HUES64 (cell line): ENCODE measurements around the gene ZFP57. TPM values are rescaled to one million over a fixed set of nuclear protein-coding genes. Genes with fewer than 3 reads are reported as not detected.
A peak's percentile ranks its signal among the peaks of the same experiment; 100 is the strongest.

Experiments used
- H3K27ac ChIP-seq: 2 replicates; pipeline ENCODE4 v1.7.0; 2013; ENCODE audit warnings: low read depth, low read length, inconsistent platforms
- H3K27me3 ChIP-seq: 2 replicates; pipeline ENCODE4 v1.6.1; 2013; ENCODE audit warnings: mild to moderate bottlenecking, low read length; ENCODE audit not compliant: insufficient read depth
- H3K36me3 ChIP-seq: 2 replicates; pipeline ENCODE4 v1.6.1; 2013; ENCODE audit warnings: mild to moderate bottlenecking, low read length; ENCODE audit not compliant: insufficient read depth
- H3K4me1 ChIP-seq: 2 replicates; pipeline ENCODE4 v1.6.1; 2013; ENCODE audit warnings: mild to moderate bottlenecking, low read length, moderate library complexity; ENCODE audit not compliant: insufficient read depth
- H3K4me3 ChIP-seq: 2 replicates; pipeline ENCODE4 v1.5.1; 2013; ENCODE audit warnings: mild to moderate bottlenecking, low read length, moderate library complexity
- H3K9ac ChIP-seq: 2 replicates; pipeline ENCODE4 v1.6.1; 2013; ENCODE audit warnings: mild to moderate bottlenecking, low read depth, low read length
- H3K9me3 ChIP-seq: 2 replicates; pipeline ENCODE4 v1.6.1; 2013; ENCODE audit warnings: low read depth, low read length; ENCODE audit not compliant: insufficient read depth
- WGBS: fragments of 150-250, 120-280 bp; methylation state at CpG from one replicate; pipeline ENCODE4 v1.1.7; 2013; ENCODE audit warnings: missing lambda C conversion rate; 5-methylcytosine and 5-hydroxymethylcytosine counted together
- polyA plus RNA-seq, 2 experiments: library from polyadenylated mRNA; stranded (reverse); fragments of 50-300 nt; gene quantifications; one replicate each; pipeline ENCODE4 v1.2.3, GENCODE V29; 2013

ZFP57 gene
- 0.70 TPM for polyA plus RNA-seq (2013, experiment 1 of 2)
- 0.76 TPM for polyA plus RNA-seq (2013, experiment 2 of 2)

DNA sequence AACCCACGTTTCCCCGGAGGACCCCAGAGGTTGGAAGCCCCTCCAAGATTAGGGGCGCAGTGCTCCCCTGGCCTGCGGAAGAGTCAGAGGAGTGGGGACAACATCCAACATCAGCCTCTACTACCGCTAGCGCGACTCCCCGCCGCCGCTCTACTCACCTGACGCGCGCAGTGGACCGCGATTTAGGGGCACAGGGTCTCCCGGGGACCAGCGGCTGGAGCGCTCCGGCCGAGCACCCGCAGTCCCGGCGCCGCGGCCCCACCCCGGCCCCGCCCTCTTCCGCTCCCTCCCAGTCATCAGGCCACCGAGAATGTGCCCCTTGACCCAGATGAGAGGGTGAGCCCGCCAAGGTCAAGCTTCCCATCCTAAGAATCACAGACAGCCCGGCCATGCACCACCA, at the start of gene ZFP57:
TSS of gene ZFP57 (minus strand) at position 249 of the 400 bp plus-strand sequence. CDS start 4,149 bp downstream, outside the sequence.
- Histone ChIP-seq H3K4me3 (no peak within 1 kb of the TSS), H3K9ac (no peak within 1 kb of the TSS), H3K4me1 (peaks cover 20% of the 10 kb centered on the region), H3K27ac (no peak within 1 kb of the TSS), H3K36me3 (no peaks in the 10 kb centered on the region), H3K27me3 (no peaks in the 10 kb centered on the region), H3K9me3 (no peaks in the 10 kb centered on the region)
- 98% methylated on average over 31 of the region's 31 CpGs for WGBS

DNA sequence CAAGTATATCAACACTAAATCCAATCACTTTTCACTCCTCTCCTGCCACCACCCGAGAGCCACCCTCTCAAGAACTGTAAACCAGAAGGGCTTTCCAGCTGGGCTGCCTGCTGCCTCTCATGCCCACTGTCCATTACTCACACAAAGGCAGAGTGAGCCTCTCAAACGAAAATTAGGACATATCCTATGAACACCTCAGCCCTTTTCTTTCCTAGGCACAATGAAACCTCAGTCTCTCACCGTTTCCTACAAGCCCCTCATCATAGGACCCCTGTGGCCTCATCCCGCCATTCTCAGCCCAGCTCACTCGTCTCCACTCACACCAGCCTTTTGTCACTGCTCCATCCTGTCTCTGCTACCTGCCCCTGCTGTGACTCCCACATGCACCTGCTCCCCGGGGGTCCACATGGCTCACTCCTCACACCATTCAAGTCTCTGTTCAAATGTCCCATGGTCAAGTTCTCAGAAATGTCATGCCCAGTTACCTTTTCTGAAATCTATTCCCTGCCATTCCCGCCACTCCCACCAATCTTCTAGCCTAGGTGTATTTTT, 49.7 kb upstream of the ZFP57 start:
- Histone ChIP-seq H3K9ac (no peak overlapping the region), H3K4me3 (no peak overlapping the region), H3K9me3 (no peaks in the 10 kb centered on the region), H3K36me3 (no peaks in the 10 kb centered on the region), H3K27ac (no peak overlapping the region), H3K27me3 (peaks cover 21% of the 10 kb centered on the region), H3K4me1 (no peaks in the 10 kb centered on the region)
- 57% methylated on average over 6 of the region's 7 CpGs for WGBS

DNA sequence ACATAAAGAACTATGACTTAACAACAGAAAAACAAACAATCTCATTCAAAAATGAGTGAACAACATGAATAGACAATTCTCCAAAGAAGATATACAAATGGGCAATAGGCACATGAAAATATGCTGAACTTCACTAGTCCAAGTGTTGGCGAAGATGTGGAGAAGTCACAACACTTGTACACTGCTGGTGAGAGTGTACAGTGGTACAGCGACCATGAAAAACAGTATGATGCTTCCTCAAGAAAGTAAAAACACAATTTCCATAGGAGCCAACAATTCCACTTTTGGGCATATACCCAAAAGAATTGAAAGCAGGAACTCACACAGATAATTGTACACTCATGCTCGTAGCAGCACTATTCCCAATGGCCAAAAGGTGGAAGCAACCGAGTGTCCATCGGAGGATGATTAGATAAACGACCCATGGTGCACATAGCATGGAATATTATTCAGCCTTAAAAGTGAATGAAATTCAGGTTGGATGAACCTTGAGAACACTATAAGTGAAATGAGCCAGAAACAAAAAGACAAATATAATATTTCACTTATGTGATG, 48.9 kb upstream of the ZFP57 start:
- 84% methylated on average over 6 of the region's 6 CpGs for WGBS
- H3K9ac ChIP-seq = no peak overlapping the region
- peaks cover 29% of the 10 kb centered on the region for H3K27me3 ChIP-seq
- no peaks in the 10 kb centered on the region for H3K9me3 ChIP-seq
- no peaks in the 10 kb centered on the region for H3K36me3 ChIP-seq
- no peak overlapping the region for H3K4me3 ChIP-seq
- no peak overlapping the region for H3K27ac ChIP-seq
- no peaks in the 10 kb centered on the region for H3K4me1 ChIP-seq

DNA sequence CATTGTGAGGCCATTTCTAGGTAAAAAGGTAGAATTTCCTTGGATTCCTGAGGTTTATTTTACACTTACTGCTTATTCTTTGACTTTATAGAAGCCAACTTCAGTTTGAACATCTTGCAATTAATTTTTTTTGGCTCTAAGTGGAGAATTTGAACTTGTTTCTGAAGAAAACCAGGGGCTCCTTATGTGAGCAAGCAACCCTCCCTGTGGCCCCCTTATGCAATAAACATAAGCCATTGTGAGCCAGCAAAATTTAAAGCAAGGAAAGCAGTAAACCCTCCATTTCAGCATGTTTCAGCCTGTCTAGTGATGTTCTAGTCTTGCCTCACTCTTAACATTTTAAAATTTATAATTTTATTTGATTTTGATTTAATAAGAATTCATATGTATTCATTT, 47.9 kb upstream of the ZFP57 start:
- no peaks in the 10 kb centered on the region for H3K4me1 ChIP-seq
- H3K27me3 ChIP-seq = peaks cover 39% of the 10 kb centered on the region
- no peaks in the 10 kb centered on the region for H3K9me3 ChIP-seq
- no peak overlapping the region for H3K4me3 ChIP-seq
- no peak overlapping the region for H3K27ac ChIP-seq
- no peaks in the 10 kb centered on the region for H3K36me3 ChIP-seq
- H3K9ac ChIP-seq = no peak overlapping the region

DNA sequence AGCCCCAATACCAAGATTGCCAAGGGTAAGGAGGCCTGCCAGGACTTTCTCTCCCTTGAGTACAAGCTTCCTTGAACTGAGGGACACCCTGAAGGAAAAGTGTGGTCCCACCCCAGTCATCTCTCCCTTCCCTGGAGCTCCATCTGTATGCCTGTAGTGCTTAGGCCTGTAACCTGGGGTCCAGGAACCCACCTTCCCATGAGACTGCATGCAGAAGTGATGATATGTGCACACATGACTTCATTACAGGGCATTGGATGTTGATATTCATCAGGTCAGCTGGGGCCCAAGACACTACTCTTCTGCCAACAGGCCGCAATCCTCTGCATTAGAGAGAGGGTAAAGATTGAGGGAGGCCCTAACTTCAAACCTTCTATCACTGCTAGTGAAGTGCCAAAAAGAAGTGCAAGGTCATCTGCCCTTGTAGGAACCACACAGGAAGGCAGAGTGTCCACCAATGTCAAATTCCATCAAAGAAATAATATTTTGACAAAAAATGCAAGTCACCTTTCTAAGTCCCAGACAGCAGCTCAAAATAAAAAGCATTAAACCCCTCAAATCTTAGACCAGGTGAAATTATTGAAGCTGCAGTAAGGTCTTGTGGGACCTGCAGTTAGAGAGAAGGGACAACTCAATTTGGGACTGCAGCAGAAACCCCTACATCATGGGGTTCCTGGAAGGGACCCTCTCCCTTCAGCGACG, 47.4 kb upstream of the ZFP57 start:
- WGBS = 100% methylated on average over 1 of the region's 3 CpGs
- no peak overlapping the region for H3K27ac ChIP-seq
- H3K4me3 ChIP-seq = no peak overlapping the region

DNA sequence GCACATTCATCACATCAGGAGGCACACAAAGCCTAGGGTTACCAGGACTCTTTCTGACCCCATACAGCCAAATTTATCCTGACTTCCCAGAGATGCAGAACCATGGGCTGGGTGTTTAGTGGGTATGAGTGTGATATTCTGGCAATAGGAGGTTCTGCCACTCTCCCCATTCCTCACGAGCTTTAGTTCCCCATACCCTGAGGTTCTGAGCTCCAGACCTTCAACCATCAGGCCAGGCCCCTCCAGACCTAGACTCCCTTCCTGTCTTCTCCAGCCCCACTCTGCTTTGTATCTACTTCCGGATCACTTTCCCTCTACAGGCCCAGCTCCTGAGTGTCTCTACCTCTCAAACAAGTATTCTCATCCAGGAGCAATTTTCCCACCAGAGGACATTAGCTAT, 46.7 kb upstream of the ZFP57 start:
- Histone ChIP-seq H3K27ac (no peak overlapping the region), H3K9ac (no peak overlapping the region), H3K4me3 (no peak overlapping the region), H3K27me3 (peaks cover 52% of the 10 kb centered on the region), H3K9me3 (no peaks in the 10 kb centered on the region), H3K36me3 (no peaks in the 10 kb centered on the region), H3K4me1 (no peaks in the 10 kb centered on the region)
- 81% methylated on average over 2 of the region's 2 CpGs for WGBS

More for the DNA sequence above, 47.4 kb upstream of the ZFP57 start:
- H3K9ac ChIP-seq = no peak overlapping the region
- no peaks in the 10 kb centered on the region for H3K4me1 ChIP-seq
- H3K27me3 ChIP-seq = peaks cover 45% of the 10 kb centered on the region
- no peaks in the 10 kb centered on the region for H3K9me3 ChIP-seq
- H3K36me3 ChIP-seq = no peaks in the 10 kb centered on the region

DNA sequence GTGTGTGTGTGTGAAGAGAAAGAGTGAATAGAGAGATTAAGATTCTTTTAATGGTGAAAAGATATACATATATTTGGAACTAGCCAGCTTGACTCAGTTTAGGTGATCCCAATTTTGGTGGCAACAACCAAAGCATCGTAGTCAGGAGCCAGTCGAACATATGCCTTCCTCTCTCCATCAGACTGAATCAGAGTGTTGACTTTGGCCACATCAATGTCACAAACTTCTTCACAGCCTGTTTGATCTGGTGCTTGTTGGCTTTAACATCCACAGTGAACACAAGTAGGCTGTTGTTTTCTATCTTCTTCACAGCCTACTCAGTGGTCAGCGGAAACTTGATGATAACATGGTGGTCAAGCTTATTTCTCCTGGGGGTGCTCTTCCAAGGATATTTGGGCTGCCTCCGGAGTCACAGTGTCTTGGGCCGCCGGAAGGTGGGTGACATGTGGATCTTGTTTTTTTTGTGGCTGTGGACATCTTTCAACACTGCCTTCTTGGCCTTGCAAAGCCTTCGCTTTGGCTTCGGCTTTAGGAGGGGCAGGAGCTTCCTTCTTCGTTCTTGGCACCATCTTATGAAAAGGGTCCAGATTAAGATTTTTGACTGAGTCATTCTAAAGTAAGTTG, 45.7 kb upstream of the ZFP57 start:
- H3K27me3 ChIP-seq = peaks cover 59% of the 10 kb centered on the region
- no peaks in the 10 kb centered on the region for H3K36me3 ChIP-seq
- no peak overlapping the region for H3K9ac ChIP-seq
- H3K4me1 ChIP-seq = no peaks in the 10 kb centered on the region
- no peak overlapping the region for H3K27ac ChIP-seq
- no peak overlapping the region for H3K4me3 ChIP-seq
- H3K9me3 ChIP-seq = no peaks in the 10 kb centered on the region
- 93% methylated on average over 9 of the region's 9 CpGs for WGBS

DNA sequence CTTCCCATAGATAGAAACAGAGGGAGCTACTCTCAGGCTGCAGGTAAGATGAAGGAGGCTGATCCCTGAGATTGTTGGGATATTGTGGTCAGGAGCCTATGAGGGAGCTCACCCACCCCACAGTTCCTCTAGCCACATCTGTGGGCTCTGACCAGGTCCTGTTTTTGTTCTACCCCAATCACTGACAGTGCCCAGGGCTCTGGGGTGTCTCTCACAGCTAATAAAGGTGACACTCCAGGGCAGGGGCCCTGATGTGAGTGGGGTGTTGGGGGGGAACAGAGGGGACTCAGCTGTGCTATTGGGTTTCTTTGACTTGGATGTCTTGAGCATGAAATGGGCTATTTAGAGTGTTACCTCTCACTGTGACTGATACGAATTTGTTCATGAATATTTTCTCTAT, 45.0 kb upstream of the ZFP57 start:
- Histone ChIP-seq H3K36me3 (no peaks in the 10 kb centered on the region), H3K9me3 (no peaks in the 10 kb centered on the region), H3K27me3 (peaks cover 64% of the 10 kb centered on the region), H3K27ac (no peak overlapping the region), H3K9ac (no peak overlapping the region), H3K4me1 (no peaks in the 10 kb centered on the region), H3K4me3 (no peak overlapping the region)
- 94% methylated on average over 1 of the region's 1 CpG for WGBS

DNA sequence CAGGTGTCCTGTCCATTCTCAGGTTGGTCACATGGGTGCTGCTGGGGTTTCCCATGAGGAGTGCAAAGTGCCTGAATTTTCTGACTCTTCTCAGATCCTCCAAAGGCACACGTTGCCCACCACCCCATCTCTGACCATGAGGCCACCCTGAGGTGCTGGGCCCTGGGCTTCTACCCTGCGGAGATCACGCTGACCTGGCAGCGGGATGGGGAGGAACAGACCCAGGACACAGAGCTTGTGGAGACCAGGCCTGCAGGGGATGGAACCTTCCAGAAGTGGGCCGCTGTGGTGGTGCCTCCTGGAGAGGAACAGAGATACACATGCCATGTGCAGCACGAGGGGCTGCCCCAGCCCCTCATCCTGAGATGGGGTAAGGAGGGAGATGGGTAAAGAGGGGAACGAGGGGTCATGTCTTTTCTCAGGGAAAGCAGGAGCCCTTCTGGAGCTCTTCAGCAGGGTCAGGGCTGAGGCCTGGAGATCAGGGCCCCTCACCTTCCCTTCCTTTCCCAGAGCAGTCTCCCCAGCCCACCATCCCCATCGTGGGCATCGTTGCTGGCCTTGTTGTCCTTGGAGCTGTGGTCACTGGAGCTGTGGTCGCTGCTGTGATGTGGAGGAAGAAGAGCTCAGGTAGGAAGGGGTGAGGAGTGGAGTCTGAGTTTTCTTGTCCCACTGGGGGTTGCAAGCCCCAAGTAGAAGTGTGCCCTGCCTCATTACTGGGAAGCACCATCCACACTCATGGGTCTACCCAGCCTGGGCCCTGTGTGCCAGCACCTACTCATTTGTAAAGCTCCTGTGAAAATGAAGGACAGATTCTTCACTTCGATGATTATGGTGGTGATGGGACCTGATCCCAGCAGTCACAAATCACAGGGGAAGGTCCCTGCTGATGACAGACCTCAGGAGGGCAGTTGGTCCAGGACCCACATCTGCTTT, 44.3 kb upstream of the ZFP57 start:
- H3K36me3 ChIP-seq = no peaks in the 10 kb centered on the region

DNA sequence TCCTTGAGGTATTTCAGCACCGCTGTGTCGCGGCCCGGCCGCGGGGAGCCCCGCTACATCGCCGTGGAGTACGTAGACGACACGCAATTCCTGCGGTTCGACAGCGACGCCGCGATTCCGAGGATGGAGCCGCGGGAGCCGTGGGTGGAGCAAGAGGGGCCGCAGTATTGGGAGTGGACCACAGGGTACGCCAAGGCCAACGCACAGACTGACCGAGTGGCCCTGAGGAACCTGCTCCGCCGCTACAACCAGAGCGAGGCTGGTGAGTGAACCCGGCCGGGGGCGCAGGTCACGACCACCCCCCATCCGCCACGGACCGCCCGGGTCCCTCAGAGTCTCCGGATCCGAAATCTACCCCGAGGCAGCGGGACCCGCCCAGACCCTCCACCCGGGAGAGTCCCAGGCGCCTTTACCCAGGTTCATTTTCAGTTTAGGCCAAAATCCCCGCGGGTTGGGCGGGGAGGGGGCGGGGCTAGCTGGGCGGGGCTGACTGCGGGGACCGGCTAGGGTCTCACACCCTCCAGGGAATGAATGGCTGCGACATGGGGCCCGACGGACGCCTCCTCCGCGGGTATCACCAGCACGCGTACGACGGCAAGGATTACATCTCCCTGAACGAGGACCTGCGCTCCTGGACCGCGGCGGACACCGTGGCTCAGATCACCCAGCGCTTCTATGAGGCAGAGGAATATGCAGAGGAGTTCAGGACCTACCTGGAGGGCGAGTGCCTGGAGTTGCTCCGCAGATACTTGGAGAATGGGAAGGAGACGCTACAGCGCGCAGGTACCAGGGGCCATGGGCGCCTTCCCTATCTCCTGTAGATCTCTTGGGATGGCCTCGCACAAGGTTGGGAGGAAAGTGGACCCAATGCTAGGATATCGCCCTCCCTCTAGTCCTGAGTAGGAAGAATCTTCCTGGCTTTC, 43.0 kb upstream of the ZFP57 start:
- Histone ChIP-seq H3K36me3 (no peaks in the 10 kb centered on the region), H3K9ac (no peak overlapping the region), H3K9me3 (no peaks in the 10 kb centered on the region), H3K4me1 (no peaks in the 10 kb centered on the region), H3K27ac (no peak overlapping the region), H3K27me3 (peaks cover 57% of the 10 kb centered on the region), H3K4me3 (peak overlapping the region; percentile 65)
- WGBS = 4% methylated on average over 76 of the region's 76 CpGs

More for the DNA sequence above, 44.3 kb upstream of the ZFP57 start:
- Histone ChIP-seq H3K4me1 (no peaks in the 10 kb centered on the region), H3K9ac (no peak overlapping the region), H3K27me3 (peaks cover 62% of the 10 kb centered on the region), H3K27ac (no peak overlapping the region), H3K9me3 (no peaks in the 10 kb centered on the region), H3K4me3 (no peak overlapping the region)
- WGBS = 85% methylated on average over 11 of the region's 11 CpGs
